Fibroblast of mammary gland (primary cell): ENCODE measurements around the gene EFCAB10.
"Not testable (repeated sequence)": the region's sequence is repeated elsewhere in the genome, so short reads cannot be mapped to it uniquely, and the experiment has no call there.

Experiments used
- DNase-seq: peaks from one replicate; pipeline ENCODE4 v3.0.0-alpha.2; 2010; ENCODE audit warnings: low read depth
- H3K4me3 ChIP-seq: 2 replicates; pipeline ENCODE4 v1.5.1; 2011; ENCODE audit warnings: low read depth, mild to moderate bottlenecking, low read length, moderate library complexity; ENCODE audit not compliant: control insufficient read depth
- TF ChIP-seq, protein P1 (sequence below): conservative IDR thresholded peaks from 2 replicates; pipeline ENCODE4 v1.5.1; 2011; ENCODE audit warnings: low read depth, low read length, inconsistent platforms; ENCODE audit not compliant: control insufficient read depth, insufficient read depth

The EFCAB10 gene

DNA sequence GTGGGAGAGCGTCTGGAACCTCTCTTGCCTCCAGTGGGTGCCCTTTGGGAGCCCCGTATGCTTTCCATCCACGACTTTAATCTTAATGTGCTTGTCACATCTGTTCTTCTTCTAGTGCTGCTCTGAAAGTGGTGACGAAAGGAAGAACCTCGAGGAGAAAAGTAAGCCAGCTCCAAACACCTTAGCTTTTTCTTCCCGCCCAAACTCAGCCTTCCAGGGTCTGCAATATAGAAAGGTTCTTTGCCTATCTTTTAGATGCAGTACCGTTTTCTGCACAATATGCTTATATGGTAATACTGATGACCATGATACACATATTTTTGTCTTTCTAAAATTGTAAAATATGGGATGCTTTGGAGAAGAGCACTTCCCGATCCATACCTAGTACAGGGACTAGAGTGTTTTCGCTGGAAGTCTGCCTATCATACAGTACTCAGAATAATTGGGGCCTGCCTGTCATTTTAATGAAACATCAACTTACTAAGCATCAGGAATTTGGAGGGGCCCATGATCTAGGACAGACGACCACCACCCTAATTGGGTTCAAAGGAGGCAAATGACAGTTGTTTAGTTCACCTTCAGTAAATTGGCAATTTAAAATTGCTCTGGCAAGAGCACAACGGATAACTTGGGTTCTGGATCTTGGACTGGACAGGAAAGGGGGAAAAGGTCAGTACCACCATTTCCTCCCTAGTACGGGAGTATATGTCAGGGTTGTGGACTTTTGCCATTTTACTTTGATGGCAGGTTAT lies 48.4 kb downstream of the EFCAB10 start:
- DNase-seq, result no peak
- TF ChIP-seq, protein P1, sequence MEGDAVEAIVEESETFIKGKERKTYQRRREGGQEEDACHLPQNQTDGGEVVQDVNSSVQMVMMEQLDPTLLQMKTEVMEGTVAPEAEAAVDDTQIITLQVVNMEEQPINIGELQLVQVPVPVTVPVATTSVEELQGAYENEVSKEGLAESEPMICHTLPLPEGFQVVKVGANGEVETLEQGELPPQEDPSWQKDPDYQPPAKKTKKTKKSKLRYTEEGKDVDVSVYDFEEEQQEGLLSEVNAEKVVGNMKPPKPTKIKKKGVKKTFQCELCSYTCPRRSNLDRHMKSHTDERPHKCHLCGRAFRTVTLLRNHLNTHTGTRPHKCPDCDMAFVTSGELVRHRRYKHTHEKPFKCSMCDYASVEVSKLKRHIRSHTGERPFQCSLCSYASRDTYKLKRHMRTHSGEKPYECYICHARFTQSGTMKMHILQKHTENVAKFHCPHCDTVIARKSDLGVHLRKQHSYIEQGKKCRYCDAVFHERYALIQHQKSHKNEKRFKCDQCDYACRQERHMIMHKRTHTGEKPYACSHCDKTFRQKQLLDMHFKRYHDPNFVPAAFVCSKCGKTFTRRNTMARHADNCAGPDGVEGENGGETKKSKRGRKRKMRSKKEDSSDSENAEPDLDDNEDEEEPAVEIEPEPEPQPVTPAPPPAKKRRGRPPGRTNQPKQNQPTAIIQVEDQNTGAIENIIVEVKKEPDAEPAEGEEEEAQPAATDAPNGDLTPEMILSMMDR, result no peak
- peak overlapping the region; percentile 99 for H3K4me3 ChIP-seq

DNA sequence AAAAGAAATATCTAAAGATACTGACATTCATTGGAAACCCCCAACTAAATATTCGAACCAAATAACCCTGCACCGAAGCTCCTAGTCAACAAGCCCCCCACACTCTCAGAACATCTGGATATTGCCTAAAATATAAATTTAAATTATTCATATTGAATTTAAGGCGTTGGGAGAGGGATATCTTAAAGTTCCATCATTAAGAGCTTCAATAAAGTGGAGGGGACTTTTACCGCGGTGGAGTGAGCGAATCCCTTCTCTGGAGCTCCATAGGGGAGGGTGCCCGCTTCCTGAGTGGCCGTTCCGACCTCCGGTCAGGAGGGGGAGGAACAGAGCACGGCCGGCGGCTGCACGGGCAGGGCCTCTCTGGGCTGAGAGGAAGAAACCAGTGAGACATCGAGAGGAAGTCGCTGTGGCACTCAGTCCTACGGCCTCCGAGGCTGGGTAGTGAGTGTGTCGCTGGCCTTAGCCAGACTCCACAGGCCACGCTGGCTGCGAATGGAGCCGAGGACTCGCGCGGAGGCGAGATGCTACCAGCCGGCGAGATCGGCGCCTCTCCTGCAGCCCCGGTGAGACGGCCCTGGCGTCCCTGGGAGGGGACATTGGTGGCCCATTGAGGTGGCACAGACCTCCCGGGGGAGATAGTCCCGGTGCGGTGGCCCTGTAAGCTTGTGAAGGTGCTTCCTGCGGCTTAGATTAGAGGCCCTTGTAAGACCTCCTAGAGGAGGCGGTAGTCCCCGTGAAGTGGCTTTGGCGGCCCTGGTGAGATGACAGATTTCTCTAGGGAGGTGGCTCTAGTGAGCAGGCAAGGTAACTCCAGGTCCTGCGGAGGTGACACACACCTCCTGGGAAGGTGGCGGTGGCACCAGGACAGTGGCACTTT lies 49.3 kb downstream of the EFCAB10 start, which contains the start of gene RINT1:
TSS of gene RINT1 (plus strand) at position 410 of the 880 bp plus-strand sequence. CDS start at position 525, 115 bp downstream.
- TF ChIP-seq, protein P1, result peak; percentile 65
- DNase-seq, result peak; percentile 89
- peak within 1 kb of the TSS; percentile 99 for H3K4me3 ChIP-seq

DNA sequence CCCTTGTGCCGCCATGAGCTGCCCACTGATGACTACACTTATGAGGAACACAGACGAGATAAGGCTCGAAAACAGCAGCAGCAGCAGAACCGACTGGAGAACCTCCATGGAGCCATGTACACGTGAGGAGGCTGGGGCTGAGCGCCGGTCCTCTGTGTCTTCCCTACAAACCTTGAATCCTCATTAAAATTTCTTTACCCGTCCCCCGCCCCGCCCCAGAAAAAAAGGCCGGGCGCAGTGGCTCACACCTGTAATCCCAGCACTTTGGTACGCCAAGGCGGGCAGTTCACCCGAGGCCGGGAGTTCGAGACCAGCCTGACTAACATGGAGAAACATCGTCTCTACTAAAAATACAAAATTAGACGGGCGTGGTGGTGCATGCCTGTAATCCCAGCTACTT lies 50.7 kb downstream of the EFCAB10 start:
- H3K4me3 ChIP-seq, result no peak overlapping the region
- TF ChIP-seq, protein P1, result no peak
- no peak for DNase-seq

DNA sequence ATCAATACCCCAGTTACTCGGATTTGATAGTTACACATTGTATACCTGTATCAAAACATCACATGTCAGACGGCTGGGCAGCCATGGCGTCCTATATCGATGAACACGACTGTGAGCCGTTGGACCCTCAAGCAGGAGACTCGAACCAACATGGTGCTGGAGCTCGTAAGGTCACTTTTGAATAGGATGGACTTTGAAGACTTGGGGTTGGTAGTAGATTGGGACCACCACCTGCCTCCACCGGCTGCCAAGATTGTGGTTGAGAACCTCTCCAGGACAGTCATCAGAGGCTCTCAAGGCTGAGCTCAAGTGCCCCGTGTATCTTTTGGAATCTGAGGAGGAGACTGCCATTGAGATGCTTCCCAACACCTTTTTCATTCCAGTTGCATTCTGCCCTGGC lies 51.2 kb downstream of the EFCAB10 start:
- TF ChIP-seq, protein P1, result no peak
- H3K4me3 ChIP-seq, result no peak overlapping the region
- DNase-seq, result no peak

DNA sequence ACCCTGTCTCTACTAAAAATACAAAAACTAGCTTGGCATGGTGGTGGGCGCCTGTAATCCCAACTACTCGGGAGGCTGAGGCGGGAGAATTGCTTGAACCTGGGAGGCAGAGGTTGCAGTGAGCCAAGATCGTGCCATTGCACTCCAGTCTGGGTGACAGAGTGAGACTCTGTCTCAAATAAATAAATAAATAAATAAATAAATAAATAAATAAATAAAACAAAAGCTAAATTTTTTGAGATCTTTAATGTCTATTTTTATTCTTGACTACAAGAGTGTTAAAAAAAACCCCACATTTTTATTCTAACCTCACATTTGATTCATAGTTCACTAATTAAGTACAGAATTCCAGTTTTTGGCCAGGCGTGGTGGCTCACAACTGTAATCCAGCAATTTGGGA lies 53.6 kb downstream of the EFCAB10 start:
- H3K4me3 ChIP-seq, DNase-seq: not testable (repeated sequence)

DNA sequence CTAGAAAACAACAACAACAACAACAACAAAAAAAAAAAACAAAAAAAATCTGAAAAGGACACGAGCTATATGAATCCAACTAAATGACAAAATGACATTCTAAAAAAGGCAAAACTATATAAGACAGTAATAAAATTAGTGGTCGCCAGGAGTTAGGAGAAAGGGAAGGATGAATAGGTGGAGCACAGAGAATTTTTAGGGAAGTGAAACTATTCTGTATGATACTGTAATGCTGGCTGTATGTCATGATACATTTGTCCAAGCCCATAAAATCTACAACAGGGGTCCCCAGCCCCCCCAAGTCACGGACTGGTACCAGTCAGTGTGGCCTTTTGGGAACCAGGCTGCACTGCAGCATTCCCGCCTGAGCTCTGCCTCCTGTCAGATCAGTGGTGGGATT lies 56.5 kb downstream of the EFCAB10 start:
- TF ChIP-seq, protein P1, result no peak
- DNase-seq, result no peak
- no peak overlapping the region for H3K4me3 ChIP-seq

DNA sequence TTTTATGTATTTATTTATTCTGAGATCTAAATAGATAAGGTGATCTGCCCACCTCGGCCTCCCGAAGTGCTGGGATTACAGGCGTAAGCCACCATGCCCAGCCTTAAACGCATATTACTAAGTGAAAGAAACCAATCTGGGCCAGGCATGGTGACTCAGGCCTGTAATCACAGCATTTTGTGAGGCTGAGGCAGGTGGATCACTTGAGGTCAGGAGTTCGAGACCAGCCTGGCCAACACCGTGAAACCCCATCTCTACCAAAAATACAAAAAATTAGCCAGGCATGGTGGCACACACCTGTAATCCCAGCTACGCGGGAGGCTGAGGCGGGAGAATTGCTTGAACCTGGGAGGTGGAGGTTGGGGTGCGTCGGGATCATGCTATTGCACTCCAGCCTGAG lies 56.9 kb downstream of the EFCAB10 start:
- DNase-seq, result not testable (repeated sequence)

More for the DNA sequence above, 56.9 kb downstream of the EFCAB10 start:
- H3K4me3 ChIP-seq, result not testable (repeated sequence)
